Germinal center (tissue), 1 donor: ENCODE data around the gene SLC25A5.
A peak's percentile ranks its signal among the peaks of the same experiment; 100 is the strongest.

Experiments used
- DNase-seq: peaks from one replicate; pipeline ENCODE4 v3.0.0; 2012; ENCODE audit warnings: mixed read lengths, low spot score

The SLC25A5 gene

DNA sequence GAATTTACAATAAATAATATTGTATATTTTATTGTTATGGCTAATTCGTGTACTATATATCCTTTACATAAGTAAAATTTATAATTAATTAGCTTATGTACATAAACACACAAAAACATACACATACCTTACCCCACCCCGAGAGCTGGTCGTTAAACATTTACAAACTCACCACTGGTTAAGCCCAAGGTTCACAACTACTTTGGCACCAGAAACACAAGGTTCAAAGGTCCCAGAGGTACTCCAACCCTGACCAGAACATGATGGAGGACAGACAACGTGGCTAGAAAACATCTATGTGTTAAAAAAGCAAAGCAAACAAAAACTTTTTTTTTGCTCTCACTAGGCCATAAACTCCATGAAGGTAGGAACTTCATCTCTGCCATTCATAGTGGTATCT is 37.7 kb downstream of the SLC25A5 start:
- DNase-seq = no peak

DNA sequence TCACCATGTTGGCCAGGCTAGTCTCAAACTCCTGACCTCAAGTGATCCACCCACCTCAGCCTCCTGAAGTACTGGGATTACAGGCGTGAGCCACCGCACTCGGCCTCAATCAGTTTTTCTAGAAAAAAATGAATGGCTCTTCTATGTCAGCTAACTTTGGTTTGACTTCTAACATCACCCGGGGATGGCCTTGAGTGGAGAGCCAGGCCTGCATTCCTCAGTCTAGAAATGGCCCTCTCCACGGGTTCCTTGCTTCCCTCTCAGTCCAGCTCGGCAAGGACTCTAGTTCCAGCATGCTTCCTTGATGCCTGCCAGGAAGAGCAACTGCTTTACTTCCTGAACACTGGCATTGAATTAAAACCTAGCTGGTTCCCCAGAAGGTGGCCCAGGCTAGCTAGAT is 39.0 kb downstream of the SLC25A5 start:
- DNase-seq = no peak

- peak; percentile 10 for DNase-seq
Measured at GRCh38 chrX:119512146-119512800, 44.0 kb downstream of the SLC25A5 start.

- DNase-seq = peak; percentile 74
Measured at GRCh38 chrX:119516157-119516702, 48.0 kb downstream of the SLC25A5 start.

- no peak for DNase-seq
Measured at GRCh38 chrX:119518371-119518770, 50.1 kb downstream of the SLC25A5 start.
